Astrocyte (in vitro differentiated cells and primary cell): Measurements from ENCODE around the gene PPY.

Source experiments
- CTCF ChIP-seq: IDR thresholded peaks from 2 replicates; pipeline ENCODE4 v1.5.1; 2011; ENCODE audit warnings: low read depth, mild to moderate bottlenecking, inconsistent platforms, low read length, moderate library complexity; ENCODE audit not compliant: insufficient read depth
- EZH2 ChIP-seq: IDR thresholded peaks from 2 replicates; pipeline ENCODE4 v1.6.1; 2012; ENCODE audit warnings: mild to moderate bottlenecking, low read length, inconsistent platforms; ENCODE audit not compliant: insufficient read depth

- TF ChIP-seq CTCF (no peak), EZH2 (no peak)
These were observed 28.1 kb upstream of the PPY start for GRCh38 chr17:43970366-43970765.
